ENCODE data around the gene FNIP2.

DNA sequence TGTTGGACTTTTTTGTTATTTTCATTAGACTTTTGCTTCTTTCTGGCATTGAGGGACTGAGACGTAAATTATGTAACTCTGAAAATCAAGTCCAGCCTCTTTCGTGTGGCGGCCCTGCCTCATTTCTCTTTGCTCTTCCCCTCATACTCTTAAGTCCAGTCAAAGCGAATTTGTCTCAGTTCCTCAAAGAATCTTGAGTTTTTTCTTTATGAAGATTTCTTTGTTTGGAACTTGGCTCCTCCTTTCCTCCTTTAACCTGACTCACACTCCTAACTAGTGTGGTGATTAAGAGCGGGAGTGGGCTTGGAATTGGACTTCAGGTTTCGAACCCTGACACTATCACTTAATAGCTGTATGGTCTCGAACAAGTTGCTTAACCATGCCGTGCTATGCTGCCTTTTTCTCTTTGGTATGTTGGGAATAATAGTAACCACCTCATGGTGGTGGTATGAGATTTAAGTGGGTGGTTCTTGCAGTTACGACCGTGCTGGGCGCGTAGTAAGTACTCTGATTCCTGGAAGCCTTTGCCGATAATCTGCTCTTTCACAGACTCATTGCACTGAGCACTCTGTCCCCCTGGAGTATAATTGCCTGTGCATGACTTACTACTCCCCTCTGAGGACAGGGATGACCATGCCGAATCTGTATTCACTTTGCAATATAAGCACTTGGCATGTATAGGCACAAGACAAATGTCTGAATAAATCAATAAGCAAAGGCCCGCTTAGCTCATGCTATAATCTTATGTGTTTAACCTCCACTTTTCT lies 19.1 kb downstream of the FNIP2 start:
- TF ChIP-seq, protein P1, sequence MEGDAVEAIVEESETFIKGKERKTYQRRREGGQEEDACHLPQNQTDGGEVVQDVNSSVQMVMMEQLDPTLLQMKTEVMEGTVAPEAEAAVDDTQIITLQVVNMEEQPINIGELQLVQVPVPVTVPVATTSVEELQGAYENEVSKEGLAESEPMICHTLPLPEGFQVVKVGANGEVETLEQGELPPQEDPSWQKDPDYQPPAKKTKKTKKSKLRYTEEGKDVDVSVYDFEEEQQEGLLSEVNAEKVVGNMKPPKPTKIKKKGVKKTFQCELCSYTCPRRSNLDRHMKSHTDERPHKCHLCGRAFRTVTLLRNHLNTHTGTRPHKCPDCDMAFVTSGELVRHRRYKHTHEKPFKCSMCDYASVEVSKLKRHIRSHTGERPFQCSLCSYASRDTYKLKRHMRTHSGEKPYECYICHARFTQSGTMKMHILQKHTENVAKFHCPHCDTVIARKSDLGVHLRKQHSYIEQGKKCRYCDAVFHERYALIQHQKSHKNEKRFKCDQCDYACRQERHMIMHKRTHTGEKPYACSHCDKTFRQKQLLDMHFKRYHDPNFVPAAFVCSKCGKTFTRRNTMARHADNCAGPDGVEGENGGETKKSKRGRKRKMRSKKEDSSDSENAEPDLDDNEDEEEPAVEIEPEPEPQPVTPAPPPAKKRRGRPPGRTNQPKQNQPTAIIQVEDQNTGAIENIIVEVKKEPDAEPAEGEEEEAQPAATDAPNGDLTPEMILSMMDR (IDR thresholded peaks at IDR 0.05; ENCODE audit: borderline replicate concordance, extremely low read depth, low read length, poor library complexity, severe bottlenecking): no peak
- TF ChIP-seq EZH2 (IDR thresholded peaks at IDR 0.05; ENCODE audit: borderline replicate concordance, low read depth, low read length, severe bottlenecking): no peak
